AG09309 (cell line): Measurements from ENCODE around the gene OLFM3.

Experiments used
- DNase-seq: peaks from one replicate; pipeline ENCODE4 v3.0.0-alpha.2; 2010; ENCODE audit warnings: low read depth
- H3K4me3 ChIP-seq: 2 replicates; pipeline ENCODE4 v1.5.1; 2011; ENCODE audit warnings: mild to moderate bottlenecking, low read depth, low read length, moderate library complexity; ENCODE audit not compliant: control insufficient read depth
- CTCF ChIP-seq: IDR thresholded peaks from 2 replicates; pipeline ENCODE4 v1.5.1; 2011; ENCODE audit warnings: mild to moderate bottlenecking, low read depth, low read length, inconsistent platforms; ENCODE audit not compliant: insufficient read depth, control insufficient read depth; ENCODE audit errors: missing control alignments

Gene OLFM3

GRCh38 chr1:101995984-101996745 is 561 bp downstream of the OLFM3 start:
- no peak for TF ChIP-seq CTCF
- DNase-seq, result no peak
- H3K4me3 ChIP-seq, result no peak overlapping the region

GRCh38 chr1:101993710-101994109 is 3.0 kb downstream of the OLFM3 start:
- TF ChIP-seq CTCF, result no peak
- DNase-seq, result no peak
- no peak overlapping the region for H3K4me3 ChIP-seq

- no peak for TF ChIP-seq CTCF
- DNase-seq, result no peak
- H3K4me3 ChIP-seq, result no peak overlapping the region
Observed at GRCh38 chr1:101992821-101993575, 3.7 kb downstream of the OLFM3 start.

- no peak for TF ChIP-seq CTCF
- no peak for DNase-seq
- no peak overlapping the region for H3K4me3 ChIP-seq
Observed at GRCh38 chr1:101980974-101981373, 15.8 kb downstream of the OLFM3 start.

- H3K4me3 ChIP-seq, result no peak overlapping the region
- no peak for TF ChIP-seq CTCF
- DNase-seq, result no peak
Observed at GRCh38 chr1:101977266-101977665, 19.5 kb downstream of the OLFM3 start.

- no peak for DNase-seq
- TF ChIP-seq CTCF, result no peak
- no peak overlapping the region for H3K4me3 ChIP-seq
Observed at GRCh38 chr1:101976161-101976560, 20.6 kb downstream of the OLFM3 start.
